Stimulated activated naive B cell treated with anti-CD40 and anti-IgM and Interleukin-4, amounts not matched to agents 10 μg/mL and 1 μg/mL and 100 μg/mL, for 72 hours (primary cell): ENCODE data around the gene JAG2.

Experiments used
- ATAC-seq, 2 donors: fragments of 150-1000 bp; cut with Tn5 transposase; replicated peaks; 2 replicates each; pipeline ENCODE4 v1.10.0; 2021; ENCODE audit warnings: moderate library complexity in 1 of 2
- DNase-seq: peaks from one replicate; pipeline ENCODE4 v3.0.0; 2021
- H3K27ac Mint-ChIP-seq: one replicate; pipeline ENCODE4 v1.8.0; 2022; ENCODE audit warnings: mild to moderate bottlenecking, mixed read lengths
- H3K27me3 Mint-ChIP-seq, 2 donors: one replicate each; pipeline ENCODE4 v1.8.0; 2022; ENCODE audit warnings: mixed read lengths in 2 of 2
- H3K36me3 Mint-ChIP-seq, 2 donors: one replicate each; pipeline ENCODE4 v1.8.0; 2022; ENCODE audit warnings: mixed read lengths in 2 of 2, mild to moderate bottlenecking in 1 of 2
- H3K4me1 Mint-ChIP-seq, 2 donors: one replicate each; pipeline ENCODE4 v1.8.0; 2022; ENCODE audit warnings: mixed read lengths in 2 of 2, mild to moderate bottlenecking in 1 of 2
- H3K4me3 Mint-ChIP-seq, 2 donors: one replicate each; pipeline ENCODE4 v1.8.0; 2022; ENCODE audit warnings: mild to moderate bottlenecking in 2 of 2, mixed read lengths in 2 of 2, moderate library complexity in 1 of 2
- H3K9me3 Mint-ChIP-seq, 2 donors: one replicate each; pipeline ENCODE4 v1.8.0; 2022; ENCODE audit warnings: mixed read lengths in 2 of 2, mild to moderate bottlenecking in 1 of 2

The JAG2 gene

DNA sequence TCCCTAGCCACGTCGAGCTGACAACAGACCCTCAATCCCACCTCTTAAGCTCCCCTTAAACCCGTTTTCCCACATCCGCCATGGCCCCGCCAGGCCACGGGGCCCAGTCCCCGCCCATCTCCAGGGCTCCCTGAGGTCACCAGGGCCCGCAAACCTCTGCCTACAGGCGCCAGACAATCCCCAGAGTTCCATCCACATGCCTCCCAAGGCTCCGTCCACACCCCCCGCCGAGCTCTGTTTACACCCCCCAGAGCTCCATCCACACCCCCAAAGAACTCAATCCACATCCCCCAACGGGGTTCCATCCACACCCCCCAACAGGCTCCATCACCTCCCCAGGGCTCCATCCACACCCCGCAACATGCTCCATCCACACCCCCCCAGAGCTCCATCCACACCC is 9.2 kb downstream of the JAG2 start:
- Mint-ChIP-seq H3K4me3 (no peak overlapping the region), H3K36me3 (no peaks in the 10 kb centered on the region), H3K9me3 (peaks cover 3 to 4% of the 10 kb centered on the region in 2 donors), H3K4me1 (peaks cover 0 to 3% of the 10 kb centered on the region in 2 donors), H3K27me3 (peaks cover 9 to 11% of the 10 kb centered on the region in 2 donors), H3K27ac (no peak overlapping the region)
- no peak for ATAC-seq
- DNase-seq: no peak

DNA sequence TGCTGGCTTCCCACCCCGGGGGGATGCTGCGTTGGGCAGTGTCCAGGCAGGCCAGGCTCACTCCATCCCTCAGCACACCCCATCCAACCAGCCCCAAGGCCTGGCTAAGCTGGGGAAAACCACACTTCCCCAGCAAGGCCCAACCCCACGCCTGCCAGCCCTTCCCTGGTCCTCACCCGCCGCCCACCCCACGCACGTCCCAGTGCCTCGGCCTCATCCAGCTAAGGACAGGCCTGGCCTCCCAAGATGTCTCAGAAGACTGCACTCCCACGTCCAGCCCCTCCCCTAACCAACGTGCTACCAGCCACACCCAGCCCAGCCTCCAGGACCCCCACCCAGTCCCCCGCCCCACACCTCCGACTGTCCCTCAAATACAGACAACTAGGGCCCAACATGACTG is 9.8 kb downstream of the JAG2 start:
- DNase-seq (no peak), ATAC-seq (no peak)
- Mint-ChIP-seq H3K9me3 (peaks cover 3 to 4% of the 10 kb centered on the region in 2 donors), H3K36me3 (no peaks in the 10 kb centered on the region), H3K4me3 (no peak overlapping the region), H3K27me3 (peaks cover 9 to 11% of the 10 kb centered on the region in 2 donors), H3K27ac (no peak overlapping the region), H3K4me1 (peaks cover 0 to 3% of the 10 kb centered on the region in 2 donors)

- H3K36me3 Mint-ChIP-seq: no peaks in the 10 kb centered on the region
- H3K9me3 Mint-ChIP-seq: peaks cover 3 to 4% of the 10 kb centered on the region in 2 donors
- H3K27ac Mint-ChIP-seq: no peak overlapping the region
- H3K4me1 Mint-ChIP-seq: peaks cover 0 to 3% of the 10 kb centered on the region in 2 donors
- DNase-seq: no peak
- no peak overlapping the region for H3K4me3 Mint-ChIP-seq
- peaks cover 9 to 11% of the 10 kb centered on the region in 2 donors for H3K27me3 Mint-ChIP-seq
- no peak for ATAC-seq
Measured at GRCh38 chr14:105157872-105158271, 10.7 kb downstream of the JAG2 start.

DNA sequence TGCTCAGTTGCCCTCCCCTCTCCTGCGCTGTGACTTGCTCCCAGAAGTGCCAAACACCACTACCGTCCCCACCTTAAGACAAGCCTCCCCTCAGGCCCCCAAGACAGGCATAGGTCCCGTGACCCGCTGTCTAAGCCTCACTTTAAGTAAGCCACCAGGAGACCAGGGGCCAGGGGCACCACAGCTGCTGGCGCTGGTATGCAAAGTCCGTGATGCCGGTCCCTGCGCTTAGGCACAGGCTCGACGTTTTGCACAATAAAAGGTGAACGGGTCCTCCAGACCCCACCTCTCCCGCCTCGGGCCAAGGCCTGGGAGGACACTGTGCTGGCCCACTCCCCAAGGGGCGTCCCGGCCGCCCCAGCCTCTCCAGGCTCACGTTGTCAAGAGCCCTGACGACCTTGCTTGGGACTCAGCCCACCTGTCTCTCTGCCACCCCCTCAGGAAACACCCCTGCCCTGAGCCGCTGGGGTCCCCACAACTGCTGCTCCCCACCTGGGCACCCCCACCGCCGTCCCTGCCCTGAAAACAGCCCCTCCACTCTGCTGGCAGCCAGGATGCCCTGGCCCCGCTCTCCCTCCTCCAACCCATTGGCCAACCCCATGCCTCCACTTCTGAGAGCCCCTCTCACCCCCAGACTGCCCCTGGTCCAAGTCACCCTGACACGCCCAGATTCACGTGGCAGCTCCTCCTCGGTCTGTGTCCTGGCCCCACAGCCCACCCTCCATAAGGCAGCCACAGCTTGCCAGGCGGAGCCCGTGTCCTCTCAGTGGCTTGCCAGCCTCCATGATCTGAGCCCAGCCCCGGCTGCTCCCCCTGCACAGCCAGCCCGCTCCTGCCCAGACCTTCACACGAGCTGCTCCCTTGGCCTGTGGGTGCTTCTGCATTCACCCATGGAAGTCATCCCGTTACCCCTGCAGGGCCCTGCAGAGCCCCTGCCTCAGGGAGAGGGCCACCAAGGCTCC is 11.9 kb downstream of the JAG2 start:
- Mint-ChIP-seq H3K9me3 (peaks cover 3 to 4% of the 10 kb centered on the region in 2 donors), H3K4me3 (no peak overlapping the region), H3K36me3 (no peaks in the 10 kb centered on the region), H3K4me1 (peaks cover 0 to 3% of the 10 kb centered on the region in 2 donors), H3K27ac (no peak overlapping the region), H3K27me3 (peaks cover 9 to 11% of the 10 kb centered on the region in 2 donors)
- ATAC-seq: no peak
- DNase-seq: no peak

DNA sequence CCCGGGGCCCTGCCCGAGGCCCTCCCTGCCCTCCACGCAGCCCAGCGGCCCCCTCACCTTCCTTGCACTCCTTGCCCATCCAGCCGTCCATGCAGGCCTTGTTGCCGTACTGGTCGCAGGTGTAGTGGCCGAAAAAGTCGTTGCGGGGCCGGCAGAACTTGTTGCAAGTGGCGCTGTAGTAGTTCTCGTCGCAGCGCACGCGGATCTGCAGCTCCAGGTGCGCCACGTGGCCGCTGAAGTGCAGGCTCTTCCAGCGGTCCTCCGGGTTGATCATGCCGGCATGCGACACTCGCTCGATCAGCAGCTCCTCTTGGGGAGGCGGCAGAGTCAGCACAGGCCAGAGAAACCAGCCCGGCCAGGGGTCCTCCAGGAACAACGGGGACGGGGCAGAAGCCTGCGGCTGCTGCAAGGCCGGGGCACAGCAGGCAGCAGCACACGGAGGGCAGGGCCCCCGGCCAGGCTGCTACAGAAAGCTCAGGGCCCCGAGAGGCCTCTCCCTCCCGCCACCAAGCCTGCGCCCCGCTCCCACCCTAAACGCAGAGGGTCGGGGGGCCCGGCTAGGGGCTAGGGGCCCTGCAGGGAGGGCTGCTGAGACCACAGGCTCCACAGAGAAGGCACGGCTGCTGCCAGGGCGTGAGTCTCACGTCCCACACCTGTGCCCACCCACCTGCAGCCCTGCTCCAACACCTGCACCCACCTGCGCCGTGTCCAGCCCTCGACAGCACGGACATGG is 12.7 kb downstream of the JAG2 start:
- peaks cover 9 to 11% of the 10 kb centered on the region in 2 donors for H3K27me3 Mint-ChIP-seq
- no peaks in the 10 kb centered on the region for H3K36me3 Mint-ChIP-seq
- ATAC-seq (no peak), DNase-seq (no peak)
- H3K27ac Mint-ChIP-seq: no peak overlapping the region
- H3K4me3 Mint-ChIP-seq: no peak overlapping the region
- H3K9me3 Mint-ChIP-seq: peaks cover 3 to 4% of the 10 kb centered on the region in 2 donors
- H3K4me1 Mint-ChIP-seq: peaks cover 0 to 3% of the 10 kb centered on the region in 2 donors

DNA sequence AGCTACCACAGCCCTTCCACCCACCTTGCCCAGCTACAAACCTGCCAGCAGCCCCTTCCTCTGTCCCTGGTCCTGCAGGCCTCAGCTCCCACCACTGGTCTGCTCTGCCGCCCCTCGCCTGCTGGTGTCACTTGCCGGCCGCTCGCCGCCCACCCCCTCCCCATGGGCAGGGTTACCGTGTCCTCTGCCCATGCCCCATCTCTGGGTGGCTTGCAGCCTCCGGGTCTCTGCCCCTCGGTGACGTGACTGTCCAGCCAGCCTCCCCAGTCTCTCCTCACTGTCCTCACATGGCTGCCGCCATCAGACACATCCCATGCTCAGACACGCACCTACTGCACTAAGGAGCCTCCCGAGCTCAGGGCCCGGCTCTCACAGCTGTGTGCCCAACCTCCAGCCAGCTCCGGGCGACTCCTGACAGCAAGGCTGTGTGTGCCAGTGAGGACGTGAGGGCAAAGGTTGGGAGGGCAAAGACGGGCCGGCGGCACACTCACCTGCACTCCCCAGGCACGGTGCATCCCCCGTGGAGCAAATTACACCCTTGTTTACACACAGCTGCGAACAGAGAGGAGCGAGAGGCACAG is 13.4 kb downstream of the JAG2 start:
- peaks cover 7 to 9% of the 10 kb centered on the region in 2 donors for H3K27me3 Mint-ChIP-seq
- ATAC-seq (no peak), DNase-seq (no peak)
- H3K36me3 Mint-ChIP-seq: no peaks in the 10 kb centered on the region
- peaks cover 3 to 4% of the 10 kb centered on the region in 2 donors for H3K9me3 Mint-ChIP-seq
- peaks cover 0 to 3% of the 10 kb centered on the region in 2 donors for H3K4me1 Mint-ChIP-seq
- no peak overlapping the region for H3K27ac Mint-ChIP-seq
- no peak overlapping the region for H3K4me3 Mint-ChIP-seq

- DNase-seq (no peak), ATAC-seq (no peak)
- peaks cover 3 to 4% of the 10 kb centered on the region in 2 donors for H3K9me3 Mint-ChIP-seq
- H3K36me3 Mint-ChIP-seq: no peaks in the 10 kb centered on the region
- H3K4me1 Mint-ChIP-seq: peaks cover 0 to 3% of the 10 kb centered on the region in 2 donors
- H3K4me3 Mint-ChIP-seq: no peak overlapping the region
- H3K27me3 Mint-ChIP-seq: peaks cover 5 to 9% of the 10 kb centered on the region in 2 donors
- no peak overlapping the region for H3K27ac Mint-ChIP-seq
Measured at GRCh38 chr14:105154476-105154871, 14.1 kb downstream of the JAG2 start.

DNA sequence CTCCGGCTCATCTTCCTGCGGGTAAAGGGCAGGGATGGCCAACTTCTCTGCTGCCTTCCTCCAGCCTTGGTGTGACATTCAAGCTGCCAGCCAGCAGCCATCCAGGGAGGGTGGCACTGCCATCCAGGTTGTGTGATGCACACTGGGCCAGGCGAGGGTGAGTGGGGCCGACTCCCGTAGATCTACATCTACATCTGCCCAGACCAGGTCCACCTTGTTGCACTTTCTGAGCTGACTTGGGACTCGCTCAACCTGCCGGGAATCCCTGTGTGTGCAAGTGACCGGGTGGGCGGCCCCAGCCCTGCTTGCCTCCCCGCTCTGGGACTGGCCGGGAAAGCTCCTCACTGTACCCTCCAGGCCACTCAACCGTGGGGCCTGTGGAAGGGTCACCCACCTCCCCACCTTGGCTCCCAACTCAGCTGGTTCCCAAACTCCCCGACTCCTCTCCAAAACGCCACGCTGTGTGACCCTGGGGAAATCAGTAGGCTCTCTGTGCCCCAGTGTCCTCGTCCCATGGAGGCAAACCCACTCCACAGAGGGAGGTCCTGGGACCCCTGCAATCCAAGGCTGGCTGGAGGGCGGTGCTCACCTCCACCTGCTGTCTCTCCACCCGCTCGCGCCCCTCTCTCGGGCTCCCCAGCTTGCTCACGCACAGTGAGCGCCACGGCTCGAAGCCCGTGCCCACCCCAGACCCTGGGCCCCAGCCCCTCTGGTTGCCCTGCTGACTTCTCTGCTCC is 14.7 kb downstream of the JAG2 start:
- DNase-seq: no peak

GRCh38 chr14:105153331-105153731 is 15.2 kb downstream of the JAG2 start:
- peaks cover 0 to 3% of the 10 kb centered on the region in 2 donors for H3K4me1 Mint-ChIP-seq
- no peak overlapping the region for H3K27ac Mint-ChIP-seq
- peaks cover 0 to 9% of the 10 kb centered on the region in 2 donors for H3K27me3 Mint-ChIP-seq
- ATAC-seq (no peak), DNase-seq (no peak)
- H3K36me3 Mint-ChIP-seq: no peaks in the 10 kb centered on the region
- peaks cover 3 to 4% of the 10 kb centered on the region in 2 donors for H3K9me3 Mint-ChIP-seq
- H3K4me3 Mint-ChIP-seq: no peak overlapping the region

More for the DNA sequence above, 14.7 kb downstream of the JAG2 start:
- peaks cover 0 to 9% of the 10 kb centered on the region in 2 donors for H3K27me3 Mint-ChIP-seq
- no peak for ATAC-seq
- H3K4me1 Mint-ChIP-seq: peaks cover 0 to 3% of the 10 kb centered on the region in 2 donors
- no peaks in the 10 kb centered on the region for H3K36me3 Mint-ChIP-seq
- H3K4me3 Mint-ChIP-seq: no peak overlapping the region
- no peak overlapping the region for H3K27ac Mint-ChIP-seq
- H3K9me3 Mint-ChIP-seq: peaks cover 3 to 4% of the 10 kb centered on the region in 2 donors

- H3K4me3 Mint-ChIP-seq: no peak overlapping the region
- H3K27ac Mint-ChIP-seq: no peak overlapping the region
- no peak for ATAC-seq
Measured at GRCh38 chr14:105152794-105153241, 15.8 kb downstream of the JAG2 start.

GRCh38 chr14:105151838-105152793 is 16.5 kb downstream of the JAG2 start:
- ATAC-seq (peak; percentile 29 to 59), DNase-seq (no peak)
- Mint-ChIP-seq H3K36me3 (no peaks in the 10 kb centered on the region), H3K4me3 (no peak overlapping the region), H3K4me1 (peaks cover 0 to 3% of the 10 kb centered on the region in 2 donors), H3K27me3 (peaks cover 0 to 4% of the 10 kb centered on the region in 2 donors), H3K27ac (no peak overlapping the region), H3K9me3 (peaks cover 0 to under 1% of the 10 kb centered on the region in 2 donors)

More at GRCh38 chr14:105152794-105153241, 15.8 kb downstream of the JAG2 start:
- H3K36me3 Mint-ChIP-seq: no peaks in the 10 kb centered on the region
- peaks cover 3 to 4% of the 10 kb centered on the region in 2 donors for H3K9me3 Mint-ChIP-seq
- H3K27me3 Mint-ChIP-seq: peaks cover 0 to 9% of the 10 kb centered on the region in 2 donors
- no peak for DNase-seq
- H3K4me1 Mint-ChIP-seq: peaks cover 0 to 3% of the 10 kb centered on the region in 2 donors

- Mint-ChIP-seq H3K36me3 (no peaks in the 10 kb centered on the region), H3K4me3 (no peak overlapping the region), H3K9me3 (no peaks in the 10 kb centered on the region), H3K4me1 (peaks cover 0 to 3% of the 10 kb centered on the region in 2 donors), H3K27ac (no peak overlapping the region), H3K27me3 (no peaks in the 10 kb centered on the region)
- ATAC-seq (no peak), DNase-seq (no peak)
Measured at GRCh38 chr14:105151084-105151837, 17.3 kb downstream of the JAG2 start.
